ENCODE measurements around the gene SLC25A53.
"Not testable (repeated sequence)": the region's sequence is repeated elsewhere in the genome, so short reads cannot be mapped to it uniquely, and the experiment has no call there.

The SLC25A53 gene

GRCh38 chrX:104075778-104076445, 80.9 kb downstream of the SLC25A53 start, which contains the start of gene TMSB15C:
TMSB15C (minus strand) TSS chrX:104076236.
- not testable (repeated sequence) for DNase-seq (ENCODE audit: low read depth, low spot score)

- DNase-seq (ENCODE audit: low read depth, low spot score) = not testable (repeated sequence)
These were observed 94.2 kb downstream of the SLC25A53 start for GRCh38 chrX:104062636-104063035.

GRCh38 chrX:104054956-104055355, 101.9 kb downstream of the SLC25A53 start:
- not testable (repeated sequence) for DNase-seq (ENCODE audit: low read depth, low spot score)

Measured in iPS DF 19.7 (cell line).